Measurements from ENCODE around the gene MYRF.

The MYRF gene

GRCh38 chr11:61793829-61794204, 41.4 kb downstream of the MYRF start:
- DNase-seq (ENCODE audit: low read depth in 2 of 2), result no peak

- no peak for DNase-seq (ENCODE audit: low read depth in 2 of 2)
Observed at GRCh38 chr11:61794579-61794978, 42.1 kb downstream of the MYRF start.

GRCh38 chr11:61795459-61795858, 43.0 kb downstream of the MYRF start:
- DNase-seq (ENCODE audit: low read depth in 2 of 2), result no peak

GRCh38 chr11:61795876-61796526, 43.6 kb downstream of the MYRF start:
- no peak for DNase-seq (ENCODE audit: low read depth in 2 of 2)

DNA sequence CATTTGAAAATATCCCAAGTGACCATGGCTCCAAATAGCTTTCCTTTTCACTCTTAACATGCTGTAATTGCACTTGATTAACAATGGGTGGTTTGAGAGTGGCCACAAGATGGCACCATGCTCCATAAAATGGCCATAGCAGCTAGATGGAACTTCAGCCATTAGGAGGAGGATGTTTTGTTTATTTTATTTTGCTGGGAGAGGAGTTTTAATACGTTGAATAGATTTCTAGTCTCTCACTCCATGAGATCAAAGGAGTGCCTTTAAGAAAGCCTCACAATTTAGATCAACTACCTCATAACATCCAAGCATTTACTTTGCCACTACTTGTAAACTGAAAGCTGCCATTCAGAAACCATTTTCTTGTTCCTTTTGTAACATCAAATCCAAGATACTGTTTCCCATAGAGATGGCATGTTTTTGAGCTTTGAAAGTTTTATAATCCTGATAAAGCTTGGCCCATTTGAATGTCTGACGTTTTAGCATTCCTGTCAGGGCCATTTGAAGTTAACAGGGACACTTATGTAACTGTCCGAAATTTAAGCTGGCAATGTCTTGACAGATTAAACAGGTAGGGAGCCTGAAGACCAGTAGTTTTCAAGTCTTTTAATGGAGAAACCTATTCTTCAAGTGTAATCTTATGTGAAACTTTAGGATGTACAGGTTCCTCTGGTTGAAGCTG, 45.0 kb downstream of the MYRF start:
- DNase-seq (ENCODE audit: low read depth in 2 of 2), result no peak

DNA sequence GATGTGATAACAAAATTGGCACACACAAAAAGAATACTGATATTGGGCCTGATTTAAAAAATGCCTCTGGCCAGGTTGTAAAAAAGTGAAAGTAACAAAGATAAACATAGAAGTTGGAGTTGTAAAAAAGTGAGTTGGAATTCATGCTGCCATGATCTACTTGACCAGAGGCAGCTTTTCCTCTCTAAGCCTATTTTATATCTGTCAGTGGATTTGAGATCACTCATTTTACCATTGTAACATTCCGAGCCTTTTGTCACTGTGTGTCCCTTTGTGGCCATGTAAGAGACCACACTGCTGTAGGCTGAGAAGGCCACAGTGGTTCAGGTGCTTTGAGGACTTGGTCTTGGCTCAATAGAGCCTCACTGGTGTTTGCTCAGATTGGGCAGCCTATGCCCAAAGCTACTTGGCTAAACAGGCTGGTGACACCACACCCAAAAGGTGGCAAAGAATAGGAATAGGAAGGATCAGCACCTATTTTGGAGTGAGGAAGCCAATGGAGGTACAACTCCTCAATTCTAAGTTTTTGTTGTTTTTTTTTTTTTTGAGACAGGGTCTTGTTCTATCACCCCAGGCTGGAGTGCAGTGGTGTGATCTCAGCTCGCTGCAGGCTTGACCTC, 47.3 kb downstream of the MYRF start:
- DNase-seq (ENCODE audit: low read depth in 2 of 2), result no peak

GRCh38 chr11:61800331-61801281, 48.2 kb downstream of the MYRF start:
- no peak for DNase-seq (ENCODE audit: low read depth in 2 of 2)

- no peak for DNase-seq (ENCODE audit: low read depth in 2 of 2)
Observed at GRCh38 chr11:61802605-61803004, 50.2 kb downstream of the MYRF start.

- DNase-seq (ENCODE audit: low read depth in 2 of 2), result no peak
Observed at GRCh38 chr11:61803889-61804647, 51.6 kb downstream of the MYRF start.

DNA sequence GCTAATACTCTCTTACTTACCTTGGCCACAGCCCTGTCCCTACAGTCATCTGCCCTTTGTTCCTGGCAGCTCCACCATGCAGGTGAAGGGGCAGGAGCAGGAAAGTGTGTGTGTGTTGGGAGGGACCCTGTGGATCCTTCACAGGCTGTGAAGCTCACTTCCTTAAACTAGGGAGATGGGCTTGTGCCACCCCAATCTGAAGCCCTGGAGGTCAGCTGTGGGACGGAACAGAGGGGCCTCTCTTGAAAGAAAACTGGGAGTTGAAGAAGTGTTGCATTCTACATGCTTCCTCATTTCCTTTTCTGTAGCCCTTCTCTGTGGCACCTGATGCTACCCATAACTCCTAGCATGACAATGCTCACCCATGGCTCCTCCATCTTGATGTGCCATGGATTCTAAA, 52.7 kb downstream of the MYRF start:
- no peak for DNase-seq (ENCODE audit: low read depth in 2 of 2)

DNA sequence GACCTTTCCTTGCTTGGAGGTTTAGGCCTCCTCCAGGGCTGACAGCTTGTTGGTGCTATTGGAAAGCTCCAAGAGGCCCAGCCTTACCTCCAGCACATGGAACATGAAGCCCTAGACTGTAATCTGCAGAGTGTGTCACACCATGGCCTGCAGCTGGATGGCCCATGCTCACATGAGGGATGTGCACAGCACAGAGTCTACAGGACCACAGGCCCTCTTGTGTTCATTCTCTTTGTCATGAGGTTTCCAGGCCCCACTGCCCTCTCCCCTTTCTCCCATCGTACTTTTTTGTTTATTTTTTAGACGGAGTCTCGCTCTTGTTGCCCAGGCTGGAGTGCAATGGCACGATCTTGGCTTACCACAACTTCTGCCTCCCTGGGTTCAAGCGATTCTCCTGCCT, 54.3 kb downstream of the MYRF start:
- no peak for DNase-seq (ENCODE audit: low read depth in 2 of 2)

GRCh38 chr11:61810671-61811175, 58.3 kb downstream of the MYRF start:
- DNase-seq (ENCODE audit: low read depth in 2 of 2), result no peak

DNA sequence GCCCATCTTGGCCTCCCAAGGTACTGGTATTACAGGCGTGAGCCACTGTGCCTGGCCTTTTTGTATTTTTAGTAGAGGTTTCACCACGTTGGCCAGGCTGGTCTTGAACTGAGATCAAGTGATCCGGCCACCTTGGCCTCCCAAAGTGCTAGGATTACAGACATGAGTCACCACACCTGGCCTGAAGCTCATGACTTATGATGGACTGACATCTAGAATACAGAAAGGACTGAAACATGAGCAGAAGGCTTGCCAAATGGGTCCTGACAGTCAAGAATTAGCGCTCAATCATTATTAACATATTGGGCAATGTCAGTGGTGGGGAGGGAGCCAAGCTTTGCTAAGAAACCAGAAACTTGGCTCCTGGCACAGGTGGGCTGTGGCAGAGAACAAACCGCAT, 59.4 kb downstream of the MYRF start:
- no peak for DNase-seq (ENCODE audit: low read depth in 2 of 2)

GRCh38 chr11:61812736-61813411, 60.4 kb downstream of the MYRF start:
- no peak for DNase-seq (ENCODE audit: low read depth in 2 of 2)

DNA sequence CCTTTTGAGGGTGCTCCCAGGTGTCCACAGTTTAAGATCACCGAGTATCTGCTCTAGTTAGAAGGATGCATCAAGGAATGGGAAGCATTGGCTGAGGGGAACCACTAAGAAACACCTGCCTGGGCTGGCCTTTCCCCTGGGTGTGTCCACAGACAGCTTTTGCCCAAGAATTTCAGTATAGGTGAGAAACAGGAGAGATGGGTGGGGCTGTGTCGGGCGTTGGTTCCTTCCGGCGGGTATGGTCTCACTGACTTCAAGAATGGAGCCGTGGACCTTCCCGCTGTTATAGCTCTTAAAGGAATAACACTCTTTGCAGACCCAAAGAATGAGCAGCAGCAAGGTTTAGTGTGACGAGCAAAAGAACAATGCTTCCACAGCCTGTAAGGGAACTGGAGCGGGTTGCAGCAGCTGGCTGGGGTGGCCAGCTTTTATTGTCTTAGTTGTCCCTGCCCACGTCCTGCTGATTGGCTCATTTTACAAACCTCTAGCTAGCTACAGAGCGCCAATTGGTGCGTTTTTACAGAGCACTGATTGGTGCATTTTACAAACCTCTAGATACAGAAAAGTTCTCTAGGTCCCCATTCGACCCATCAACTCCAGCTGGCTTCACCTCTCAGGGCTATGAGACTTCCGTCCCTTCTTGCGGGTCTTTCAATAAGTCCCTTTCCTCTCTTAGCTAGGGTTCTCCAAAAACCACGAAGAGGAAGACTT, 62.0 kb downstream of the MYRF start:
- no peak for DNase-seq (ENCODE audit: low read depth in 2 of 2)

DNA sequence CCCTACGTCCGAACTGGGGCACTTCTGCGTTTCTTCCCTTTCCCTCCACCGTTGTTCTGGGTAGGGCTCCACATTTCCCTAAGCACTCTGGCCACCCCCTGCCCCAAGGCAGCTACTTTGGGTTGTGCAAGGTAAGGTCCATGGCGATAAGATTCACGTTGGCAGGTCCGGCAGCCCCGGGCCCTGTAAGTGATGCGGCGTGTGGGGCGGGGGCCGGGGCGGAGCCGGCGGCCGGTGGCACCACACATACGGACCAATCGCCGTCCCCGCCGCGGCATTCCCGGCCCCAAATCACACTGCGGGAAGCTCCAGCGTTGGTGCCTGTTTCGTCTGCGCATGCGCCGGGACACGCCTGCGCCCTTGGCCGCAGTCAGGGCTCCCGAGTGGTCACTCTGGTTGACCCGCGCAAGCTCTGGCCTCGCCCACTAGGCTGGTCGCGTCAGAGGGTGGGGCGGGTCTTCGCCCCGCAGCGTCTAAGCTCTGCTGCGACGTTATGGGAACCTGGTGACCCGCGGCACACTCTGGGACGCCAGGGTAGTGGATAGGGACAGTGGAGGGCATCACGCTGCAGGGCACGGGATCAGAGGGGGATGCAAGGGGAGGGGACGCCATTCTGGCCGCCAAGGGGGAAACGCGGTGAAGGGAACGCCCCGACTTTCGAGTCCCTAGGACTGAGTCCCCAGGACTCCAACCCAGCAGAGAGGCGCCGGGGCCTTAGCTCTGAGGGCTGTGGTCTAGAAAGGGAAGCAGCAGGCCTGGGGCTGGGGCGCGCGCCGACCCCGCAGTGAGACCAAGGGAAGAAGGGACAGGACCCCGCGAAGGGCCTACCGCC, 62.7 kb downstream of the MYRF start:
- DNase-seq (ENCODE audit: low read depth in 2 of 2), result no peak

- DNase-seq (ENCODE audit: low read depth in 2 of 2), result no peak
Observed at GRCh38 chr11:61815790-61816735, 63.6 kb downstream of the MYRF start.

All from activated CD4-positive, alpha-beta T cell treated with anti-CD3 and anti-CD28 coated beads for 24 hours (primary cell).